ENCODE measurements around the gene TPCN2.

TPCN2 gene

DNA sequence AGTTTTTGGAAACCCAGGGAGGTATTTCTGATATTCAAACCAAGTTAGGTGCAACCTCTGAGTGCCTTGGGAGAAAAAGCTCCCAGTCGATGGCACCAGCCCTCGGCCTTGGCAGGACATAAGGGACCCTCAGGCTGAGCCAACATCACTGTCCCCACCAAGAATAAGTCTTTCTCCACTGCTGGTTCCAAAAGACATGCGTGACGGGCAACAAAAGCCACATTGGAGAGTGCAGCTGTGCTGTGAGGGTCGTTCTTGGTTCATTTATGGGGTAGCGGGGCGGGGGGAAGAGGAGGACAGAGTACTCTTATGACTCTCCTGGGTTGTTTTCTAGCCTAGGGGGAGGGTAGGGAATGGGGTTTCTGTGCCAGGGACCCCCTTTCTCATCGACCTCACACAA lies 11.2 kb upstream of the TPCN2 start:
- Histone ChIP-seq H3K36me3 (ENCODE audit: control insufficient read depth in 4 of 4, insufficient read depth in 4 of 4, low read length in 3 of 4) (no peaks in the 10 kb centered on the region), H3K27ac (ENCODE audit: insufficient read depth in 1 of 2, low read depth in 1 of 2, low read length in 2 of 2, poor library complexity in 1 of 2, severe bottlenecking in 2 of 2) (no peak overlapping the region), H3K27me3 (replicated peaks in 2 of 5; ENCODE audit: control insufficient read depth in 4 of 5, insufficient read depth in 5 of 5, low read length in 4 of 5) (peaks cover 0 to 2% (median 0%) of the 10 kb centered on the region in 5 experiments), H3K4me1 (ENCODE audit: control extremely low read depth in 1 of 4, control insufficient read depth in 4 of 4, insufficient read depth in 4 of 4, low read length in 3 of 4) (peaks cover 0 to 4% (median under 1%) of the 10 kb centered on the region in 4 experiments), H3K4me3 (ENCODE audit: control insufficient read depth in 1 of 7, extremely low read depth in 1 of 7, insufficient read depth in 4 of 7, low read depth in 2 of 7, low read length in 6 of 7) (no peak overlapping the region), H3K9me3 (ENCODE audit: control extremely low read depth in 1 of 5, control insufficient read depth in 4 of 5, insufficient read depth in 2 of 5, low read depth in 1 of 5, low read length in 4 of 5) (no peaks in the 10 kb centered on the region)
- DNase-seq: no peak
- POLR2A ChIA-PET: interaction anchor here (0.6 kb wide), 1 partner anchor 17 kb away, joined by 5 read pairs; no protein-coding TSS in a partner anchor
- 97% methylated on average over 8 of the region's 8 CpGs for WGBS (ENCODE audit: insufficient coverage)
- CTCF ChIA-PET: no interaction called here

DNA sequence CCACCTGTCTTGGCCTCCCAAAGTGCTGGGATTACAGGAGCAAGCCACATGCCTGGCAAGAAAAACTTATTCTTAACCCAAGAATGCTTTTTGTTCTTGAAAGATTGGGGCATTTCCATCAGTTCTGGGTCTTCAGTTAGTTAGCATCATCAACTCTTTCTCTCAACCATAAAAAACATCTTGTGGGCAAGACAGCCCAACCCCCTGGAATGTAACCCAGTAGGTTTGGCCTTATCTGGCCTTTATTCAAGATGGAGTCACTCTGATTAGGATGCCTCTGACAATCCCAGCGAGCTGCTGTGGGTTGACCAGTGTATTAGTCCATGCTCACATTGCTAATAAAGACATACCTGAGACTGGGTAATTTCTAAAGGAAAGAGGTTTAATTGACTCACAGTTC lies 9.2 kb upstream of the TPCN2 start:
- Histone ChIP-seq H3K36me3 (ENCODE audit: control insufficient read depth in 4 of 4, insufficient read depth in 4 of 4, low read length in 3 of 4) (no peaks in the 10 kb centered on the region), H3K4me1 (ENCODE audit: control extremely low read depth in 1 of 4, control insufficient read depth in 4 of 4, insufficient read depth in 4 of 4, low read length in 3 of 4) (peaks cover 0 to 4% (median 2%) of the 10 kb centered on the region in 4 experiments), H3K9me3 (ENCODE audit: control extremely low read depth in 1 of 5, control insufficient read depth in 4 of 5, insufficient read depth in 2 of 5, low read depth in 1 of 5, low read length in 4 of 5) (no peaks in the 10 kb centered on the region), H3K27ac (ENCODE audit: insufficient read depth in 1 of 2, low read depth in 1 of 2, low read length in 2 of 2, poor library complexity in 1 of 2, severe bottlenecking in 2 of 2) (no peak overlapping the region), H3K27me3 (replicated peaks in 2 of 5; ENCODE audit: control insufficient read depth in 4 of 5, insufficient read depth in 5 of 5, low read length in 4 of 5) (peaks cover 0 to 6% (median 0%) of the 10 kb centered on the region in 5 experiments), H3K4me3 (ENCODE audit: control insufficient read depth in 1 of 7, extremely low read depth in 1 of 7, insufficient read depth in 4 of 7, low read depth in 2 of 7, low read length in 6 of 7) (no peak overlapping the region)
- ChIA-PET POLR2A (no interaction called here), CTCF (no interaction called here)
- no peak for DNase-seq
- WGBS (ENCODE audit: insufficient coverage): 100% methylated on average over 1 of the region's 1 CpG

DNA sequence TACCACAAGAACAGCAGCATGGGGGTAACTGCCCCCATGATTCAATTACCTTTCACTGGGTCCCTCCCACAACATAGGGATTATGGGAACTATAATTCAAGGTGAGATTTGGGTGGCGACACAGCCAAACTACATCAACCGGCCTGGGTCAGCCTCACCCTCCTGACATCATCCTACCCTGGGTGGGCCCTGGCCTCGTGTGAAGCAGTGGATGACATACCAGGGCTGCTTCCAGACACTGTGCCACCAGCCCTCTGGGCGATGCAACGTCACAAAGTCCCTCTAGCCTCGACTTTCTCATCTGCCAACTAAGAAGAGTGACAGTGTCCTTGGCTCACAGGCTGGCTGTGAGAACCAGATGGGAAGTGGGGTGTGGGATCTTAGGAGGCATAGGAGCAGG lies 8.7 kb upstream of the TPCN2 start:
- Histone ChIP-seq H3K4me1 (ENCODE audit: control extremely low read depth in 1 of 4, control insufficient read depth in 4 of 4, insufficient read depth in 4 of 4, low read length in 3 of 4) (peaks cover 0 to 4% (median 2%) of the 10 kb centered on the region in 4 experiments), H3K27me3 (replicated peaks in 2 of 5; ENCODE audit: control insufficient read depth in 4 of 5, insufficient read depth in 5 of 5, low read length in 4 of 5) (peaks cover 0 to 6% (median 0%) of the 10 kb centered on the region in 5 experiments), H3K9me3 (ENCODE audit: control extremely low read depth in 1 of 5, control insufficient read depth in 4 of 5, insufficient read depth in 2 of 5, low read depth in 1 of 5, low read length in 4 of 5) (no peaks in the 10 kb centered on the region), H3K4me3 (ENCODE audit: control insufficient read depth in 1 of 7, extremely low read depth in 1 of 7, insufficient read depth in 4 of 7, low read depth in 2 of 7, low read length in 6 of 7) (no peak overlapping the region), H3K27ac (ENCODE audit: insufficient read depth in 1 of 2, low read depth in 1 of 2, low read length in 2 of 2, poor library complexity in 1 of 2, severe bottlenecking in 2 of 2) (no peak overlapping the region), H3K36me3 (ENCODE audit: control insufficient read depth in 4 of 4, insufficient read depth in 4 of 4, low read length in 3 of 4) (no peaks in the 10 kb centered on the region)
- WGBS (ENCODE audit: insufficient coverage): 100% methylated on average over 6 of the region's 6 CpGs
- ChIA-PET CTCF (no interaction called here), POLR2A (interaction anchor here (1.3 kb wide), 1 partner anchor 27 kb away, joined by 3 read pairs; no protein-coding TSS in a partner anchor)
- no peak for DNase-seq

DNA sequence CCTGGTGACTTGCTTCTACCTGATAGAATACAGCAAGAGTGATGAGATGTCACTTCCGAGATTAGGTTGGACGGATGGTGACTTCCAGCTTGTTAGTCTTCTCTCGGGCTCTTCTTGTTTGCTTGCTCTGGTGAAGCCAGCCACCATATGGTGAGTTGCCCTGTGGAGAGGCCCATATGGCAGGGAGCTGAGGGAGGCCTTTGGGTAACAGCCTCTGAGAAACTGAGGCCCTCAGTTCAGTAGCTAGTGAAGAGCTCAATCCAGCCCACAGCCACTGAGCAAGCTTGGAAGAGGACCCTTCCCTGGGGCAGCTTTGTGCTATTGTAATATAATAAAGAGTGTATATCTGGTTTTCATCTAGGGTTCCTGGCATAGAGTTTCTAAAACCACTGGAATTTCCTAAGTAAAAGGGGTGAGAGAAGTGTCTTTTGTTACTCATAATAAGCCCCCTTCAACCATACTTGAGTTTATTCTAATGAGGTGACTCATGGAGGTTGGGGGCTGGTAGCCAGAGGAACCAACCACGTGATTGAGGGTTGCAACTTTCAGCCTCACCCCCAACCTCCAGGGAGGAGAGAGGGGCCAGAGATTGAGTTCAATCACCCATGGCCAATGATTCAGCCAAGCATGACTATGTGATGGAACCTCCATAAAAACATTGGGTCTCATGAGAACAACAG lies 8.0 kb upstream of the TPCN2 start:
- ChIA-PET CTCF (no interaction called here), POLR2A (interaction anchor here (1.3 kb wide), 1 partner anchor 26 kb away, joined by 3 read pairs; no protein-coding TSS in a partner anchor)
- Histone ChIP-seq H3K36me3 (ENCODE audit: control insufficient read depth in 4 of 4, insufficient read depth in 4 of 4, low read length in 3 of 4) (no peaks in the 10 kb centered on the region), H3K27me3 (replicated peaks in 2 of 5; ENCODE audit: control insufficient read depth in 4 of 5, insufficient read depth in 5 of 5, low read length in 4 of 5) (peaks cover 0 to 6% (median 0%) of the 10 kb centered on the region in 5 experiments), H3K4me1 (ENCODE audit: control extremely low read depth in 1 of 4, control insufficient read depth in 4 of 4, insufficient read depth in 4 of 4, low read length in 3 of 4) (peaks cover 0 to 4% (median 2%) of the 10 kb centered on the region in 4 experiments), H3K27ac (ENCODE audit: insufficient read depth in 1 of 2, low read depth in 1 of 2, low read length in 2 of 2, poor library complexity in 1 of 2, severe bottlenecking in 2 of 2) (no peak overlapping the region), H3K9me3 (ENCODE audit: control extremely low read depth in 1 of 5, control insufficient read depth in 4 of 5, insufficient read depth in 2 of 5, low read depth in 1 of 5, low read length in 4 of 5) (no peaks in the 10 kb centered on the region), H3K4me3 (ENCODE audit: control insufficient read depth in 1 of 7, extremely low read depth in 1 of 7, insufficient read depth in 4 of 7, low read depth in 2 of 7, low read length in 6 of 7) (no peak overlapping the region)
- WGBS (ENCODE audit: insufficient coverage): 92% methylated on average over 2 of the region's 4 CpGs
- DNase-seq: peak in 1 of 3 donors; percentile 17

DNA sequence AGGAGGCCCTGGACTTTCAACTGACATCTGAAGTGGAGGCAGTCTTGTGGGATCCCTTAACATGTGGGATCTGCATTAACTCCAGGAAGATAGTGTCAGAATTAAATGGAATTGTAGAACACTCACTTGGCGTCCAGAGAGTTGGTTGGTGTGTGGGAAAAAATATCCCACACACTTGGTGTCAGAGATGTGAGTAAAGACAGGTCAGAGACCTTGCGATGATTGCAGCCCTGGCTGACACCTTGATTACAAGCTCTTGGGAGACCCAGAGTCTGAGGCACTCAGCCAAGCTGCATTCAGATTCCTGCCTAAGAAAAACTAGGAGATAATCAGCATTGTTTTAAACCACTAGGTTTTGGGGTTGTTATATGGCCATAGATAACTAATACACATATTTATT lies 7.2 kb upstream of the TPCN2 start:
- no peak for DNase-seq
- H3K36me3 ChIP-seq (ENCODE audit: control insufficient read depth in 4 of 4, insufficient read depth in 4 of 4, low read length in 3 of 4): no peaks in the 10 kb centered on the region
- ChIA-PET CTCF (no interaction called here), POLR2A (no interaction called here)
- H3K27me3 ChIP-seq (replicated peaks in 2 of 5; ENCODE audit: control insufficient read depth in 4 of 5, insufficient read depth in 5 of 5, low read length in 4 of 5): peaks cover 0 to 6% (median 0%) of the 10 kb centered on the region in 5 experiments
- no peak overlapping the region for H3K27ac ChIP-seq (ENCODE audit: insufficient read depth in 1 of 2, low read depth in 1 of 2, low read length in 2 of 2, poor library complexity in 1 of 2, severe bottlenecking in 2 of 2)
- 100% methylated on average over 1 of the region's 2 CpGs for WGBS (ENCODE audit: insufficient coverage)
- H3K4me1 ChIP-seq (ENCODE audit: control extremely low read depth in 1 of 4, control insufficient read depth in 4 of 4, insufficient read depth in 4 of 4, low read length in 3 of 4): peaks cover 0 to 4% (median 2%) of the 10 kb centered on the region in 4 experiments
- no peaks in the 10 kb centered on the region for H3K9me3 ChIP-seq (ENCODE audit: control extremely low read depth in 1 of 5, control insufficient read depth in 4 of 5, insufficient read depth in 2 of 5, low read depth in 1 of 5, low read length in 4 of 5)
- no peak overlapping the region for H3K4me3 ChIP-seq (ENCODE audit: control insufficient read depth in 1 of 7, extremely low read depth in 1 of 7, insufficient read depth in 4 of 7, low read depth in 2 of 7, low read length in 6 of 7)

DNA sequence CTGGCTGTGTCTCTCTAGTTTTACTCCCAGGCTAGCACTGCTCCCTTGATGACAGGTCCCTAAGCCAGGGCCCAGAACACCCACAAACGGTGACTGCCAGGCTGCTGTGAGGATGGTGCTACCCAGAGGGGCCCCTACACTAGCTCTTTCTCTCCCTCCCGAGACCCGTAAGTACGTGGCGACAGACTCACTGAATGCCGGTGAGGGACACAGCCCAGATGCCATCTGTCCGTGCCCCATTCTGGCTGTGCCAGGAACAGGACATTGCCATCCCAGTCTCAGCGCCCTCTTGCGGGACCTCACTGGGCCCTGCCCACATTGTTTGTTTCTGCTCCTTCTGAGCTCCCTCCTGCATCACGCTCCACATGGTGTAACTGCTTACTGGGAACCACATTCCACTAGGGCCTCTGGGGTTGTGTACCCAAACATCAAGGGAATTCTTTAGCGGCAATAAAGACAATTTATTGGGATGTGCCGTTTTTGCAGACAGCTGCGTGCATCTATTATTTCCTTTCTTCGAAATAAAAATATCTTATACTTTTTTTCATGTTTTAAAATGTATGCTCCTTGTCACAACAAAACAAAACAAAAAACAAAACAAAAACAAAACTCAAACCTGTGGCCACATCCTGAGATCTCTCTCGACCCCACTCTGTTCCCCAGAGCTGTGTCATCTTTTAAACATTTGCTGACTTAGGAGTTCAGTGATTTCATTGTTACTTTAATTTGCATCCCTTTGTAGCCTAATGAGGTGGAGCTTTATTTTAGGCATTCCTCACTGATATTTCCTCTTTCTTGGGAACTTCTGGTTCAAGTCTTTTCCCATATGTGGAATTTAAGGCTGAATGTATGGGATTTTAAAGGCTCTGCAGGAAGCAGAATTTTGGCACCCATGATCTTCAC lies 4.4 kb upstream of the TPCN2 start:
- ChIA-PET CTCF (interaction anchor here (0.6 to 1.4 kb wide), 11 partner anchors 11 to 866 kb away, joined by 3 to 4 read pairs (median 3); partner anchors contain the start of gene MRGPRF), POLR2A (no interaction called here)
- 51% methylated on average over 9 of the region's 15 CpGs for WGBS (ENCODE audit: insufficient coverage)
- peak; percentile 34 to 54 (median 51) for DNase-seq
- H3K27me3 ChIP-seq (replicated peaks in 2 of 5; ENCODE audit: control insufficient read depth in 4 of 5, insufficient read depth in 5 of 5, low read length in 4 of 5): peaks cover 0 to 6% (median 0%) of the 10 kb centered on the region in 5 experiments
- H3K27ac ChIP-seq (ENCODE audit: insufficient read depth in 1 of 2, low read depth in 1 of 2, low read length in 2 of 2, poor library complexity in 1 of 2, severe bottlenecking in 2 of 2): no peak overlapping the region
- H3K4me1 ChIP-seq (ENCODE audit: control extremely low read depth in 1 of 4, control insufficient read depth in 4 of 4, insufficient read depth in 4 of 4, low read length in 3 of 4): peaks cover 0 to 9% (median 7%) of the 10 kb centered on the region in 4 experiments
- H3K4me3 ChIP-seq (ENCODE audit: control insufficient read depth in 1 of 7, extremely low read depth in 1 of 7, insufficient read depth in 4 of 7, low read depth in 2 of 7, low read length in 6 of 7): no peak overlapping the region
- H3K36me3 ChIP-seq (ENCODE audit: control insufficient read depth in 4 of 4, insufficient read depth in 4 of 4, low read length in 3 of 4): no peaks in the 10 kb centered on the region
- no peaks in the 10 kb centered on the region for H3K9me3 ChIP-seq (ENCODE audit: control extremely low read depth in 1 of 5, control insufficient read depth in 4 of 5, insufficient read depth in 2 of 5, low read depth in 1 of 5, low read length in 4 of 5)
